Measurements from ENCODE around the gene CD58.
A peak's percentile ranks its signal among the peaks of the same experiment; 100 is the strongest.

CD58 gene

DNA sequence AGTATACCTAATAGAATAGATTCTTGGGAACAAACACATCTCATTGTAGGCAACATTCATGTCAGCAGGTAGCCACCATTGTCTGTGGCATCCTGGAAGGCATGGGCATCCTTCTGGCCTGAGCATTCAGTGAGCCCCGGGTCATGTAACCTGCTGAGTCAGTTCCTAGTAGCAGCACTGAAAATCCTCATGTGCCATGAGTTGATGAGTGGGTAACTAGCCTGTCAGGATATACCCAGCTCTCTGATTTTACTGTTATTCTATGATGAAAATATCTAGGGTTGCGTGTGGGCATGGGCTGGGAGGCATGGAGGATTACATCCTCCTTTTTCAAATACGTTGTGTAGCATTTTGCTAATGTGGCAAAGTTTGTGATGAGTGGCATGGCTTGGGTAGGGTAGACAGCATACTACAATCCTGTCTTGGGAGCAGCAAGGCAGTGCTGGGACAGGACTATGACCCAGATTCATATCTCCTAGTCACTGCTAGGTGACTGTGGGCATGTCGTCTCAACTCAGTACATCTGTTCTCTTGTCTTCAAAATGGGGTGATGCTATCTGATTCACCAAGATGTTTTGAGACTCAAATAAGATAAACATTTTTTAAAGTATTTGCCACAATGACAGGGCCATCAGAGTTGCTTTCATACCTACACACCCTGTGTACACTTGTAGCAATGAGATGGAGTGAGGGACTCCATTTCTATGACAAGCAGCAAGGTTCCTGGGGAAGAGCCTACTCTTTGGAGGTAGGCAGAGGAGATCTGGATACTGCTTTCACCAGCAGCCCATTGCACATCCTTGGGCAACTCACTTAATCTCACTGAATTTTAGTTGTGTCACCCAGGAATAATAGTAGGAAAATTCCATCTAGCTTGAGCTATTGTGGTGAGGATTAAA lies 62.5 kb downstream of the CD58 start:
- DNase-seq: no peak

DNA sequence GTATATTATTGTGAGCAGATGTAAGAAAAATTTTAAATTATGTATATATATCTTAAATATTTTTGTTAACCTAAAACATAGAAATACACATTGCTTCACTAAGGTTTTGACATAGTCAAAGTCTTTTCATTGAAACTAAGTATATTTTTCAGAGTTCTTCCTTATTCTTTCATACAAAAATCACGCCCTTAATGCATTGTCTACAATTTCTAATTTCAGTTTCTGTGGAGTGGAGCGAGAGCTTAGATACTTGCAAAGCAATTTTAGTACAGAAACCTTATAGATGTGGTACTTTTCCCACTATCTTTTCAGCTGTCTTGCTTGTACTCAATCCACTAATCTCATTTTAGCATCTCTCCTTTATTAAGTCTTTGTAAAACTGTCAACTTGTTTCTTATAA lies 63.2 kb downstream of the CD58 start:
- no peak for DNase-seq

GRCh38 chr1:116506132-116507004 lies 64.5 kb downstream of the CD58 start:
- peak; percentile 71 for DNase-seq

- DNase-seq: peak; percentile 95
These were observed 66.3 kb downstream of the CD58 start for GRCh38 chr1:116504308-116505156.

DNA sequence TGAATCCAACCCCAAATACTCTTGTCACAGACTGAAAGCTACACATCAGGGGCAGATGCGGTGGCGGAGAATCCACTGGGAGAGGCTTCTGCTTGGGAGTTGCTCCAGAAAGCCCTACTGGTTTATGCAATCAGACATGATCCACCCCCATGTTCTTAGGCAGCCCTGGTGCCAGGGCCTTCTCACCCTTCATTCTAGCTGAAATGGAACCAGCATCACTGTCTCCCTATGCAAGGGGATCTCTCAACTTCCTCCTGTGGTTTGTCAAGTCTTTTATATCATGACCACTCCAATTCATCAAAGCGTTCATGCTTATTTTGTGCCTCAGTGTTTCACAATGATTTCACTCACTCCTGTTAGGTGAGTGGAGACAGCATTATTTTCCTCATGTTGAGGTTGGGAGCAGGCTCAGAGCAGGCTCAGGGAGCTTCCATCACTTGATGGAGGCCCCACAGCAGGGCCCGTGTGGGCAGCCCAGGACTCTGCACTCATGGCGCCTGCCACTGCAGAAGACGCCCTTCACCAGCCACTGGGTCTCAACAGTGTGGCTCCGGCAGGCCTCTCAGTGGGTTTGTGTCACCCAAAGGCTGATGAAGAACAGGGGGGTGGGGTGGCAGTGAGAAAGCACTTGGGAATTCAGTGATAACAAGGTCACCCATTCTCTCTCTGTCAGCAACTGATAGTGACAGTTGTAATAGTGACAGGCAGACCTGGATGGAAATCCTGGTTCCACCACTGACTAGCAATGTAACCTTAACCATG lies 67.1 kb downstream of the CD58 start:
- DNase-seq: peak; percentile 95

- peak; percentile 70 for DNase-seq
These were observed 68.0 kb downstream of the CD58 start for GRCh38 chr1:116502671-116503314.

DNA sequence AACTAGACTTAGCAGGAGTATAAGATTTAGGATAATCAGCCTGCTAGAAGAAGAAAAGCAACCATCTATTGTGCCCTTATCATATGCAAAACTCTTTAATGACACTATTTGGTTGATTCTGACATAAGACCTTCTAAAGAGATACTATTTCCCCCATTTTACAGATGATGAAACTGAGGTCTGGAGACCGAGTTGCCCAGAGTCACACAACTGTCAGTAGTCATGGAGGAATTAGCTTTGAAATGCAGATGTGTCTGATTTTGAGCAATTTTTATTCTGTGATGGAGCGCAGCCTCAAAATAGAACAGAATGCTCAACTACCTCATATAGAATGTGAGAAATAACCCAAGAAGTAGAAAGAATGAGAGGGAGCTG lies 69.0 kb downstream of the CD58 start:
- no peak for DNase-seq

GRCh38 chr1:116501125-116501869 lies 69.5 kb downstream of the CD58 start:
- DNase-seq: peak; percentile 95

- DNase-seq: peak; percentile 91
These were observed 71.8 kb downstream of the CD58 start for GRCh38 chr1:116498789-116499628.

DNA sequence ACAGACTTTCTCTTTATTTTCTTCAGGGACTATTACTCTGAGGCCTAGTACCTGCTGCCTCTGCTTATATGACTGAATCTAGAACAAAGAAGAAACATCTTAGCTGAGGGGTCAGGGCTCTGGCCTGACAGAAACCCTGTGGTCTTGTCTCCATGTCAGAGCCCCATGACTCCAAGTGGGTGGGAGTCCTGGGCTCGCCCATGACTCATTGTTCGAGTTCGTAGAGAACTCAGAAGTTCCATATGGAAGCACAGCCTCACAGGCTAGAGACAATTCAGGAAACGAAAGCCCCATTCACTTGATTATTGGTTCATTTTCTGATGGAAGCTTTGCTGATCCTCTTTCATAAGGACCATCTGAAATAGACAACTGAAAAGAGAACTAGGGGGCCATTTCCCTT lies 73.2 kb downstream of the CD58 start:
- no peak for DNase-seq

GRCh38 chr1:116496898-116497297 lies 73.9 kb downstream of the CD58 start:
- no peak for DNase-seq

DNA sequence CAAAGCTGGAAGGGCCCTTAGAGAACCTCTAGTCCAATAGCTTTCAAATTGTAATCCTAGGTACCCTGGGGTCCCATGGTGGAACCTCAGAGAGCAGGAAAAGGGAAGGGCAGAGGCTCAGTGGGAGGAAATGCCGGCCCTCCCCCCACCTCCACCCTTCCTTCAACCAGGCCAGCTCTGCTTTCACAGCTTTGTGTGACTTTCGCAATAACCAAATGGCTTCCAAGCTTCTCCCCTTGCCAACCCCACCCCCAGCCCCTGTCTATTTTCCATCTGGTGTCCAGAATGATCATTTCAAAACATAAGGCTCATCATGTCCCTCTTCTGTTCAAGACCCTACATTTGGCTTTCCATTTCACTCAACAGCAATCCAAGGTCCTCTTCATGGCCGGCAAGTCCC lies 74.4 kb downstream of the CD58 start:
- DNase-seq: peak; percentile 25

GRCh38 chr1:116495535-116495934 lies 75.3 kb downstream of the CD58 start:
- DNase-seq: no peak

DNA sequence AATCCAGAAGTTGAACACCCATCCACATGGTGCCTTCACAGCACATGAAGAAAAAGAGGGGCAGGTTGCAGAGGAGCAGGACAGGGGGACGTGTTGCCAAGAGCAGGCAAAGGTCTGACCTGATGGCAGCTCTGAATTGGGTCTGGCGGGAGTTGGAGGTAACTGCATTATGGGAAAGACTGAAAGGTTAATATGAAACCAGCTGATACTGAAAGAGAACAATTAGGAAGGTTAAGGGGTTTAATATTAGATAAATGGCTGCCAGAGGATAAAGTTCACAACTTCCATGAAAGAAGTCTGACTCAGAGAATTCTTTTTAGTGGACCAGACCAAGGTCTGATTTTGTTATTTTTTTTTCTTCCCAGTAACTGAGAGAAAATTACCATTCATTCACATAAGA lies 76.1 kb downstream of the CD58 start:
- DNase-seq: no peak

DNA sequence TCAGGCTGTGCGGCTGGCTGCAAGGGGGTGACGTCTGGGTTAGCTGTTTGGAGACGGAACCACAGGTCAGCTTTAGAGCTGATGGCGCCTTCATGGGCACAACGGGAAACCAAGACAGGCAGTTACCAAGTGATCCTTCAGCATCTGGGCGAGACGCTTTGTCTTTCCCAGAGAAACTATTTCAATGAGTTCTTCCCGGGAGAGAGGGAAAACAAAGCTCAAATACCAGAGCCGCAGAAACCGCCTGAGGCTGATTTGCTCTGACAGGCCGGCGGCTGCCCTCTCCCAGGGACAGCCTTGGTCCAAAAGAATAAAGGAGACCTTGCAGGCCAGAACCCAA lies 76.5 kb downstream of the CD58 start:
- DNase-seq: no peak

DNA sequence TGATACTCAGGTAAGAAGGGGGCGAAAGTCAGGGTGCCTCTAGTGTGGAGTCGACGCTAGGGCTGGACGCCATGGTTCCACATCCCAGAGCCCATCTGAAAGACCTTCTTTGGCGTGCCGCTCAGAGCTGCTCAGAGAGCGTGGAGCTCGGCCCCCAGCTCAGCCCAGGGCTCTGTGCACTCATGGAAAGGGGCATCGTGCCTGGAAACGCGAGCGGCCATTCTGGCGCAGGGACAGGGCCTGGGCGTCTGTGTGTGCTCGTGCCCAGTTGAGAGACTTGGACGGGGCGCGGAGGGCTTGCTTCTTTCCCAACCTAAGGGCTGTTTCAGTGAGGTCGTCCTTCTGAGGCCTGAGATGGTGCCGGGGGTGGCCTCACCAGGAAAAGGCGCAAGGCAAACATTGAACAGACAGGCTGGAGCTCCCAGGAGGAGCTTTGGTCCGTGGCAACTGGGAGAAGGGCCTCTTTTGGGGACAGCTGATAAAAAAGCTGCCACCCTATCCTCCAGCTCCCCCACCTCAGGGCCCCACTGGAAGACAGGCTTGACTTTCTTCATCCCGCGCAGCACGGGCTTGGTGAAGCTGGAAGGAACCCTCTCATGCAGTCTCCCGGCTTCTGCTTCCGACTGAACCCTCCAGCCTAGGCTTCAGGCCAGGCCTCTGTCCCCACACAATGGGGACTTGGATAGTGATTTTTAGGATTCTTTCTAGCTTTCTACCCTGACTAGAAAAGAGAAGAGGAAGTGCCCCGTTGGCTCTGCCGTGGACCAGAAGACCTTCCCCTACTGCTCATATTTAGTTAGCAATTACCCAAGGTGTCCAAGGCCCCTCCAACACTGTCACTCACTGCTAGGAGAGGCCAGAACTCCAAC lies 77.1 kb downstream of the CD58 start:
- no peak for DNase-seq

- no peak for DNase-seq
These were observed 77.8 kb downstream of the CD58 start for GRCh38 chr1:116493036-116493435.

GRCh38 chr1:116492358-116492811 lies 78.4 kb downstream of the CD58 start:
- no peak for DNase-seq
